HG02610 (cell line): ENCODE data around the gene SRF.
A peak's percentile ranks its signal among the peaks of the same experiment; 100 is the strongest.

Experiments
- ATAC-seq: cut with Tn5 transposase; IDR thresholded peaks from one replicate; pipeline ENCODE4 v1.9.1; 2021; ENCODE audit warnings: mild to moderate bottlenecking, moderate library complexity; ENCODE audit not compliant: unreplicated experiment

The SRF gene

GRCh38 chr6:43207286-43207685 is 36.2 kb downstream of the SRF start:
- no peak for ATAC-seq

GRCh38 chr6:43211955-43212354 is 40.9 kb downstream of the SRF start:
- ATAC-seq: no peak

DNA sequence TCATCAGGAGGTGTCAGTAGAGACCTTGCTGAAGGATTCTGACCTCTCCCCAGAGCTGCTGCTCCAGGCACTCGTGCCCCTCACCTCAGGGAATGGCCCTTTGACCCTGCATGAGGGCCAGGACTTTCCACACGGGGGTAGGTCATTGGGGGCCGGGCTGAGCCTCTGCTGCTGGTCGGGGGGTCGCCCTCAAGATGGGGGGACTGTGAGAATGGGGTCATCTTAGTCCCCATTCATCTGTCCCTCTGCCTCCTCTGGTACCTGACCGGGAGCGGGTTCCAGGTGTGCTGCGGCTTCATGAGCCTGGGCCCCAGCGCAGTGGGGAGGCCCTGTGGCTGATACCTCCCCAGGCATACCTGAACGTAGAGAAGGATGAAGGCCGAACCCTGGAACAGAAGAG is 42.4 kb downstream of the SRF start:
- no peak for ATAC-seq

GRCh38 chr6:43215066-43215465 is 44.0 kb downstream of the SRF start:
- ATAC-seq: no peak

- ATAC-seq: no peak
Observed at GRCh38 chr6:43216200-43216599, 45.1 kb downstream of the SRF start.

DNA sequence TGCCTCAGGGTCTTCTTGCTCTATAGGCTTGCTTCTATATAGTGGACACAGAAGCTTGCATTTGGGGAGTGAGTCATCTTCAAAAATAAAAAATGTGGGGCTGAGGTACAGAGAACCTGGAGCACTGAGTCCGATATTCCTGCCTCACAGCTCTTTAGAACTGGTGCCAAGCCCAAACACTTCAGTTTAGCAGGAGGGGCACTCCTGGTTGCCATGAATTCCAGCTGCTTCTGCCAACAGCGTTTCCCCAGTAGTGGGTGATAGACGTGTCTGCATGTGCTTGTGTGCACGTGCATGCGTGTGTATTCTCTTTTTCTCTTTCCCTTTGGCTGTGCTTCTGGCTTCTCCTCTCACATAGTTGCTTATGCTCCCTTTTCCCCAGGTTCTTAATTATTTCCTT is 46.3 kb downstream of the SRF start:
- ATAC-seq: no peak

DNA sequence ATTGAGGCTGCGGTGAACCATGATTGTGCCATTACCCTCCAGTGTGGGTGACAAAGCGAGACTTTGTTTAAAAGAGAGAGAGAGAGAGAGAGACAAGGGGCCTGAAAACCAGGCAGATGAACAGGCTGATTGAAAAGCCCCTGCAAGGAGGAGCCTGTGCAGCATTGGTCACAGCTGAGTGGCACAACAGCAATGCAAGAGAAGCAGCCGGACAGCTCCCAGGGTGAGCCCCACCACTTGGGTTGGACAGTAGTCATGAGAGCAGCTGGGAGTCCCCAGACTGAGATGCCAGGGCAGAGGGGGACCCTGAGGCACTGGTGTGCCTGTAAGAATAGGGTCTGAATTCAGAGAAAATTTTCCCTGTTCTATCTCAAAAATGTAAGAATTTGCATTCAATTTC is 48.0 kb downstream of the SRF start:
- no peak for ATAC-seq

GRCh38 chr6:43219814-43220213 is 48.7 kb downstream of the SRF start:
- ATAC-seq: no peak

DNA sequence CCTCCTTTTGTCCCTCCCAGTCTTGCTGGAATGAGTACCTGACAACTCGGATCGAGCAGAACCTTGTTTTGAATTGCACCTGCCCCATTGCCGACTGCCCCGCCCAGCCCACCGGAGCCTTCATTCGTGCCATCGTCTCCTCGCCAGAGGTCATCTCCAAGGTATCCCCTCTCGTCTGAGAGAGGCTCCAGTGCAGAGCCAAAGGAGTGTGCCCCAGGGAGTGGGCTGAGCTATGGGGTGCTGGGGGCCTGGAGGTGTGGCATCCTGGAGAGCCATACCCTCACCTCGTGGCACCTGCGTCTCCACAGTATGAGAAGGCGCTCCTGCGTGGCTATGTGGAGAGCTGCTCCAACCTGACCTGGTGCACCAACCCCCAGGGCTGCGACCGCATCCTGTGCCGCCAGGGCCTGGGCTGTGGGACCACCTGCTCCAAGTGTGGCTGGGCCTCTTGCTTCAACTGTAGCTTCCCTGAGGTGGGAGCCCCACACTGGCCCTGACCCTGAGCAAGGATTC is 49.4 kb downstream of the SRF start:
- ATAC-seq: no peak

DNA sequence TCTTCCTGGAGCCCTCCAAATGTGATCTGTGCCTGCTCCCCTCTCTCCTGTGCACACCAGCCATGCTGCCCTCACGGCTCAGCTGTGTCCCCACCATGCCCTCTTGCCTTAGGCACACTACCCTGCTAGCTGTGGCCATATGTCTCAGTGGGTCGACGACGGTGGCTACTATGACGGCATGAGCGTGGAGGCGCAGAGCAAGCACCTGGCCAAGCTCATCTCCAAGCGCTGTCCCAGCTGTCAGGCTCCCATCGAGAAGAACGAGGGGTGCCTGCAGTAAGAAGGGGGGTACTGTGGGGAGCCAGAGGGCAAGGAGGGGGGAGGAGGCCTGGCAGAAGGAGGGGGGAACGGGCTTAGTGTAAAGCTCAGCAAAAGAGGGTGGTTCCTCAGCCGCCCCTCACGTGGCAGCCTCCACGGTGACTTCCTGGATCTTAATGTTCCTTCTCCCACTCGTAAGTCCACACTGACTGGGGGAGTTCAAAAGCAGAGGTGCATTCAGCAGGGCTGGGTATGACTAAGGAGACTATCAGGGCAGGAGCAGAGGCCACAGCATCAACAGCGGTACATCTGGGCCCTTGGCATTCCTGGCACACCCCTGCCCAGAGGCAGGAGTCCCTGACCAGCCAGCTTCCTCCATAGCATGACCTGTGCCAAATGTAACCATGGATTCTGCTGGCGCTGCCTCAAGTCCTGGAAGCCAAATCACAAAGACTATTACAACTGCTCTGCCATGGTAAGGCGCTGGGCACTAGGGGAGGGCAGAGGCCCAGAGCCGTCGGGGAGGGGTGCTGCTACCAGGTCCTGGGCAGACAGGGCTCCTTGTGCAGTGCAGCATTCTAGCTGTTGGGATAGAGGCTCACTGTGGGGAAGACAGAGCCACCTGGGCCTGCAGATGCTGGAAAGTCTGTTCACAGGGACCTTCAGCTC is 50.2 kb downstream of the SRF start:
- no peak for ATAC-seq

GRCh38 chr6:43222418-43223059 is 51.5 kb downstream of the SRF start:
- no peak for ATAC-seq

- no peak for ATAC-seq
Observed at GRCh38 chr6:43223175-43223574, 52.1 kb downstream of the SRF start.

- no peak for ATAC-seq
Observed at GRCh38 chr6:43226192-43226851, 55.3 kb downstream of the SRF start.

- ATAC-seq: peak; percentile 75
Observed at GRCh38 chr6:43228951-43229802, 58.1 kb downstream of the SRF start, which contains the start of gene DNPH1. DNPH1 (minus strand) TSS chr6:43229481; CDS start chr6:43229456, 25 bp downstream.

- no peak for ATAC-seq
Observed at GRCh38 chr6:43229803-43230620, 58.9 kb downstream of the SRF start.

GRCh38 chr6:43231053-43231452 is 60.0 kb downstream of the SRF start:
- no peak for ATAC-seq
